ENCODE results near the gene PERM1. TPM values are rescaled to one million over a fixed set of nuclear protein-coding genes. Genes with fewer than 3 reads are reported as not detected.

The PERM1 gene
- total and polyA plus RNA-seq, 4 donors: under 0.01 to 0.06 TPM; not detected in 2

DNA sequence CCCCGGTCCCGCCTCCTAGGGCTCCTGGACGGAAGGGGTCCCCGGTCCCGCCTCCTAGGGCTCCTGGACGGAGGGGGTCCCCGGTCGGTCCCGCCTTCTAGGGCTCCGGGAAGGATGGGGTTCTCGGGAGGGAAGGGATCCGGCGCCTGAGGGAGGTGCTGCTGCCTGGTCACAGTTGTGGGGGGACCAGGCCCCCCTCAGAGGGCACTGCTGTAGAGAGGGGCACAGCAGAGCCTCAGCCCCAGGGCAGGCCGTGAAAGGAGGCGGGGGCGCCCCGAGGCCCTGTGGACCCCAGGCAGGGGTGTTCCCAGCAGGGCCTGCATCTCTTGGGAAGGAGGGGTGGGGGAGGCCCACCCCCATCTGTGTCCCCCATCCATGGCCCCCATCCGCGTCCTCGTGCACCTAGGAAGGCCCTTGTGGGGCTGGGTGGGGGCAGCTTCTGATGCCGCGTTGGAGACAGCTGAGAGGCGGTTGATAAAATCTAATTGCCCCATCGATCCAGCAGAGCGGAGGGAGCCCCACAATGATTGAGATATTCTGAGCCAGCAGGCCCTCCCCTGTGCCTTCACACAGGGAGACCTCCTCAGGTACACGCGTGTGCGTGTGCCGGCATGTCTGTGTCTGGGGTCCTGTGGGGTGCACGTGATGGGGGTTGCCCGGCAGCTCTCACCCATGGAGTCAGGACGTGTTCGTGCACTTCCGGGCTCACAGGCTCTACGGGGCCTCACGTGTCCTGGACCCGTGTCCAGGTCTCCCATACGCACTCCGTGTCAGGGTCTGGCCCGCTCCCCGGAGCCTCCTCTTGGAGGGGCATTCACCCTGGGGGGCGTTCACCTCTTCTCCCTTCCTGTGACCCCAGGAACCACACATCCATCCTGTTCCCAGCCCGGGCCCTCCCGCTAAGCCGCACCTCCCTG lies 45.3 kb downstream of the PERM1 start:
- 78% methylated on average over 45 of the region's 45 CpGs for WGBS
- H3K9ac ChIP-seq (ENCODE audit: low read depth in 1 of 2, low read length in 2 of 2): no peak overlapping the region
- peaks cover 14 to 34% (median 17%) of the 10 kb centered on the region in 4 donors for H3K4me1 ChIP-seq (ENCODE audit: control insufficient read depth in 4 of 4, insufficient read depth in 4 of 4, low read length in 3 of 4)
- TF ChIP-seq YY1 (IDR thresholded peaks at IDR 0.05) (no peak), RXRA (IDR thresholded peaks at IDR 0.05) (peak in 1 of 2 donors; percentile 71)
- no peak overlapping the region for H3K4me3 ChIP-seq (ENCODE audit: low read depth in 1 of 3, low read length in 3 of 3)
- no peak overlapping the region for H3K27ac ChIP-seq (ENCODE audit: low read depth in 1 of 2, low read length in 2 of 2)
- no peaks in the 10 kb centered on the region for H3K36me3 ChIP-seq (ENCODE audit: control insufficient read depth in 4 of 4, insufficient read depth in 3 of 4, low read depth in 1 of 4, low read length in 3 of 4)
- peaks cover 0 to 4% (median 1%) of the 10 kb centered on the region in 4 donors for H3K27me3 ChIP-seq (ENCODE audit: control insufficient read depth in 4 of 4, insufficient read depth in 4 of 4, low read length in 3 of 4)
- H3K9me3 ChIP-seq (ENCODE audit: control insufficient read depth in 4 of 4, low read length in 3 of 4): no peaks in the 10 kb centered on the region
- DNase-seq (ENCODE audit: low spot score): no peak

DNA sequence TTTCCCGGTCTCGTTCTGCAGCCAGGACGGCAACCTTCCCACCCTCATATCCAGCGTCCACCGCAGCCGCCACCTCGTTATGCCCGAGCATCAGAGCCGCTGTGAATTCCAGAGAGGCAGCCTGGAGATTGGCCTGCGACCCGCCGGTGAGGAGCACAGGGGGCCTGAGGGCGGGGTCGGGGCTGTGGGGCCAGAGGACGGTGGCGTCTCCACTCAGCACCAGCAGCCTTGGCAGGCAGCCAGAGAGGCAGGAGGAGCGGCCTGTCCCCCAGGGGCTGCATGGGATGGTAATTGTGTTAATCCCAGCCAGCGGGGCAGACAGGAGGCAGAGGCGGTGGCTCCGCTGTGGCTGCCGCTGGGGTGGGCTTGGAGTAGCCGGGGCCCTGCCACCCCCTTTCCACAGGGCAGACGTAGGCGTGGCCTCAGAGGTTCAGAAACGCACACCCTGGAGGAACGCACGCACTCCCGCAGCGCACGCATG lies 46.1 kb downstream of the PERM1 start:
- Histone ChIP-seq H3K27me3 (ENCODE audit: control insufficient read depth in 4 of 4, insufficient read depth in 4 of 4, low read length in 3 of 4) (peaks cover 0 to 4% (median 1%) of the 10 kb centered on the region in 4 donors), H3K4me3 (ENCODE audit: low read depth in 1 of 3, low read length in 3 of 3) (no peak overlapping the region), H3K9me3 (ENCODE audit: control insufficient read depth in 4 of 4, low read length in 3 of 4) (no peaks in the 10 kb centered on the region), H3K4me1 (ENCODE audit: control insufficient read depth in 4 of 4, insufficient read depth in 4 of 4, low read length in 3 of 4) (peaks cover 8 to 32% (median 15%) of the 10 kb centered on the region in 4 donors), H3K9ac (ENCODE audit: low read depth in 1 of 2, low read length in 2 of 2) (no peak overlapping the region), H3K36me3 (ENCODE audit: control insufficient read depth in 4 of 4, insufficient read depth in 3 of 4, low read depth in 1 of 4, low read length in 3 of 4) (no peaks in the 10 kb centered on the region), H3K27ac (ENCODE audit: low read depth in 1 of 2, low read length in 2 of 2) (no peak overlapping the region)
- DNase-seq (ENCODE audit: low spot score): no peak
- 33% methylated on average over 30 of the region's 30 CpGs for WGBS
- TF ChIP-seq HNF4A (conservative IDR thresholded peaks at IDR 0.05) (no peak), JUND (IDR thresholded peaks at IDR 0.05) (no peak), YY1 (IDR thresholded peaks at IDR 0.05) (no peak), TAF1 (conservative IDR thresholded peaks at IDR 0.05) (no peak), FOXA2 (IDR thresholded peaks at IDR 0.05) (no peak), GABPA (IDR thresholded peaks at IDR 0.05 in 1 of 2, conservative IDR thresholded peaks at IDR 0.05 in 1 of 2) (no peak), NR2F2 (IDR thresholded peaks at IDR 0.05) (no peak)
- TF ChIP-seq, protein P1, sequence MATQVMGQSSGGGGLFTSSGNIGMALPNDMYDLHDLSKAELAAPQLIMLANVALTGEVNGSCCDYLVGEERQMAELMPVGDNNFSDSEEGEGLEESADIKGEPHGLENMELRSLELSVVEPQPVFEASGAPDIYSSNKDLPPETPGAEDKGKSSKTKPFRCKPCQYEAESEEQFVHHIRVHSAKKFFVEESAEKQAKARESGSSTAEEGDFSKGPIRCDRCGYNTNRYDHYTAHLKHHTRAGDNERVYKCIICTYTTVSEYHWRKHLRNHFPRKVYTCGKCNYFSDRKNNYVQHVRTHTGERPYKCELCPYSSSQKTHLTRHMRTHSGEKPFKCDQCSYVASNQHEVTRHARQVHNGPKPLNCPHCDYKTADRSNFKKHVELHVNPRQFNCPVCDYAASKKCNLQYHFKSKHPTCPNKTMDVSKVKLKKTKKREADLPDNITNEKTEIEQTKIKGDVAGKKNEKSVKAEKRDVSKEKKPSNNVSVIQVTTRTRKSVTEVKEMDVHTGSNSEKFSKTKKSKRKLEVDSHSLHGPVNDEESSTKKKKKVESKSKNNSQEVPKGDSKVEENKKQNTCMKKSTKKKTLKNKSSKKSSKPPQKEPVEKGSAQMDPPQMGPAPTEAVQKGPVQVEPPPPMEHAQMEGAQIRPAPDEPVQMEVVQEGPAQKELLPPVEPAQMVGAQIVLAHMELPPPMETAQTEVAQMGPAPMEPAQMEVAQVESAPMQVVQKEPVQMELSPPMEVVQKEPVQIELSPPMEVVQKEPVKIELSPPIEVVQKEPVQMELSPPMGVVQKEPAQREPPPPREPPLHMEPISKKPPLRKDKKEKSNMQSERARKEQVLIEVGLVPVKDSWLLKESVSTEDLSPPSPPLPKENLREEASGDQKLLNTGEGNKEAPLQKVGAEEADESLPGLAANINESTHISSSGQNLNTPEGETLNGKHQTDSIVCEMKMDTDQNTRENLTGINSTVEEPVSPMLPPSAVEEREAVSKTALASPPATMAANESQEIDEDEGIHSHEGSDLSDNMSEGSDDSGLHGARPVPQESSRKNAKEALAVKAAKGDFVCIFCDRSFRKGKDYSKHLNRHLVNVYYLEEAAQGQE (IDR thresholded peaks at IDR 0.05): no peak
- TF ChIP-seq, protein P2, sequence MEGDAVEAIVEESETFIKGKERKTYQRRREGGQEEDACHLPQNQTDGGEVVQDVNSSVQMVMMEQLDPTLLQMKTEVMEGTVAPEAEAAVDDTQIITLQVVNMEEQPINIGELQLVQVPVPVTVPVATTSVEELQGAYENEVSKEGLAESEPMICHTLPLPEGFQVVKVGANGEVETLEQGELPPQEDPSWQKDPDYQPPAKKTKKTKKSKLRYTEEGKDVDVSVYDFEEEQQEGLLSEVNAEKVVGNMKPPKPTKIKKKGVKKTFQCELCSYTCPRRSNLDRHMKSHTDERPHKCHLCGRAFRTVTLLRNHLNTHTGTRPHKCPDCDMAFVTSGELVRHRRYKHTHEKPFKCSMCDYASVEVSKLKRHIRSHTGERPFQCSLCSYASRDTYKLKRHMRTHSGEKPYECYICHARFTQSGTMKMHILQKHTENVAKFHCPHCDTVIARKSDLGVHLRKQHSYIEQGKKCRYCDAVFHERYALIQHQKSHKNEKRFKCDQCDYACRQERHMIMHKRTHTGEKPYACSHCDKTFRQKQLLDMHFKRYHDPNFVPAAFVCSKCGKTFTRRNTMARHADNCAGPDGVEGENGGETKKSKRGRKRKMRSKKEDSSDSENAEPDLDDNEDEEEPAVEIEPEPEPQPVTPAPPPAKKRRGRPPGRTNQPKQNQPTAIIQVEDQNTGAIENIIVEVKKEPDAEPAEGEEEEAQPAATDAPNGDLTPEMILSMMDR (IDR thresholded peaks at IDR 0.05; ENCODE audit: low read depth, low read length, missing input control): no peak

Data from liver (tissue), 9 donors.